GM12892 (cell line): ENCODE measurements around the gene TSPAN12.

ENCODE experiments used
- POLR2A ChIP-seq: IDR thresholded peaks from 2 replicates; pipeline ENCODE4 v1.6.1; 2011; ENCODE audit warnings: low read depth, low read length, control low read depth
- POLR2AphosphoS5 ChIP-seq: IDR thresholded peaks from 2 replicates; pipeline ENCODE4 v1.6.1; 2011; ENCODE audit warnings: low read depth, low read length, control low read depth

GRCh38 chr7:120874016-120874415, 16.1 kb upstream of the TSPAN12 start:
- TF ChIP-seq POLR2AphosphoS5 (no peak), POLR2A (no peak)
